Measurements from ENCODE around the gene TANC1. TPM values are rescaled to one million over a fixed set of nuclear protein-coding genes. Genes with fewer than 3 reads are reported as not detected.
"Not testable (repeated sequence)": the region's sequence is repeated elsewhere in the genome, so short reads cannot be mapped to it uniquely, and the experiment has no call there.

TANC1 gene
- polyA plus RNA-seq, 2 donors = 18.1 to 21.4 TPM

- 28 to 30% methylated on average over 2 of the region's 2 CpGs for WGBS, 2 donors
- Histone ChIP-seq H3K27me3 (ENCODE audit: control insufficient read depth in 1 of 2, insufficient read depth in 2 of 2, low read length in 2 of 2) (no peaks in the 10 kb centered on the region), H3K27ac (ENCODE audit: low read depth in 2 of 2, low read length in 1 of 2) (peak overlapping the region; percentile 16 to 57), H3K9me3 (ENCODE audit: control insufficient read depth in 2 of 2, insufficient read depth in 1 of 2, low read depth in 1 of 2, low read length in 1 of 2) (no peaks in the 10 kb centered on the region), H3K36me3 (ENCODE audit: control insufficient read depth in 2 of 2, insufficient read depth in 2 of 2, low read length in 1 of 2) (no peaks in the 10 kb centered on the region), H3K4me1 (ENCODE audit: control insufficient read depth in 2 of 2, insufficient read depth in 2 of 2, low read length in 1 of 2) (peaks cover 4 to 13% of the 10 kb centered on the region in 2 donors), H3K4me3 (ENCODE audit: low read depth in 1 of 2, low read length in 2 of 2) (no peak overlapping the region)
Measured at GRCh38 chr2:159030674-159031380, 62.4 kb downstream of the TANC1 start.

- Histone ChIP-seq H3K27me3 (ENCODE audit: control insufficient read depth in 1 of 2, insufficient read depth in 2 of 2, low read length in 2 of 2) (no peaks in the 10 kb centered on the region), H3K4me1 (ENCODE audit: control insufficient read depth in 2 of 2, insufficient read depth in 2 of 2, low read length in 1 of 2) (peaks cover 4 to 8% of the 10 kb centered on the region in 2 donors), H3K9me3 (ENCODE audit: control insufficient read depth in 2 of 2, insufficient read depth in 1 of 2, low read depth in 1 of 2, low read length in 1 of 2) (no peaks in the 10 kb centered on the region), H3K36me3 (ENCODE audit: control insufficient read depth in 2 of 2, insufficient read depth in 2 of 2, low read length in 1 of 2) (no peaks in the 10 kb centered on the region), H3K27ac (ENCODE audit: low read depth in 2 of 2, low read length in 1 of 2) (no peak overlapping the region), H3K4me3 (ENCODE audit: low read depth in 1 of 2, low read length in 2 of 2) (no peak overlapping the region)
- WGBS, 2 donors = 63 to 82% methylated on average over 3 of the region's 3 CpGs
Measured at GRCh38 chr2:159032146-159032545, 63.7 kb downstream of the TANC1 start.

DNA sequence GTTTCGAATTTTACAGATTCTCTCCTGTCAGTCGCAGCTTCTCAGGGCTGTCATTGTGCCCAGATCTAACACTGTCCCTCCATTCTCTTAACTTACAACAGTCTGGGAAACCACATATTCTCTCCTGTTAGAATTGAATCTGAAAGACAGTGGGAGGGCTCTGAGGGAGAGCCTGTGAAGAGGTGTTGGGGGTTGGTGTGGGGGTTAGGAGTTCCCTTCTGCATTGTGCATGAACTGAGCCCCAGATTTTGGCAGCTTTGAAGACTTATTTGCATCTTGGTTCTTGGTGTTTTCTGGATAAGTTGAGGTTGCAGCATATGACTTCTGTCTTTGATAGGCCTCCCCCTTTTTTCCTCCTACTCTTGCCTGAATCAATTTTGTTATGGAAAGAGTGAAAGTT, 64.1 kb downstream of the TANC1 start:
- Histone ChIP-seq H3K27me3 (ENCODE audit: control insufficient read depth in 1 of 2, insufficient read depth in 2 of 2, low read length in 2 of 2) (no peaks in the 10 kb centered on the region), H3K27ac (ENCODE audit: low read depth in 2 of 2, low read length in 1 of 2) (peak overlapping the region in 1 of 2 donors; percentile 8), H3K36me3 (ENCODE audit: control insufficient read depth in 2 of 2, insufficient read depth in 2 of 2, low read length in 1 of 2) (no peaks in the 10 kb centered on the region), H3K9me3 (ENCODE audit: control insufficient read depth in 2 of 2, insufficient read depth in 1 of 2, low read depth in 1 of 2, low read length in 1 of 2) (no peaks in the 10 kb centered on the region), H3K4me3 (ENCODE audit: low read depth in 1 of 2, low read length in 2 of 2) (no peak overlapping the region), H3K4me1 (ENCODE audit: control insufficient read depth in 2 of 2, insufficient read depth in 2 of 2, low read length in 1 of 2) (peaks cover 4 to 8% of the 10 kb centered on the region in 2 donors)
- WGBS, 2 donors = 75 to 81% methylated on average over 2 of the region's 2 CpGs

DNA sequence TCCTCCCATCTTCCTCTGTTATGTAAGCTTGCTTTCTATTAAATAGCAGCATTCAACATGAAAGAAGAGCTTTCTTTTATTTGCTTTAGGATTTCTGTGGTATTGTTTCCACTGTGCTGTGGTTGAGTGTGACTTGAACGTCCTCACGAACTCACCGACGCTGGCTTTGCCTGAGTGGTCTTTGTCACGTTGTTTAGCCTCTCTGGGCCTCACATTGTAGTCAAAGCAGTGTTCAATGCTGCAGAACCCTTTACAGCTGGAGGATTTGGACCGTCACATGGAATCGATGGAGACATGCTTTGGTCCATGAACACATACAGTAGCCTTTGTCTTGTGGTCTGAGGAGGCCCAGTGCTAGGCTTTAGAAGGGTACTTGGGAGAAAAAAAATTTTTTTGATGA, 66.3 kb downstream of the TANC1 start:
- WGBS, 2 donors = 51 to 69% methylated on average over 7 of the region's 7 CpGs
- H3K4me1 ChIP-seq (ENCODE audit: control insufficient read depth in 2 of 2, insufficient read depth in 2 of 2, low read length in 1 of 2) = peaks cover 4 to 8% of the 10 kb centered on the region in 2 donors
- no peaks in the 10 kb centered on the region for H3K27me3 ChIP-seq (ENCODE audit: control insufficient read depth in 1 of 2, insufficient read depth in 2 of 2, low read length in 2 of 2)
- no peak overlapping the region for H3K4me3 ChIP-seq (ENCODE audit: low read depth in 1 of 2, low read length in 2 of 2)
- H3K27ac ChIP-seq (ENCODE audit: low read depth in 2 of 2, low read length in 1 of 2) = no peak overlapping the region
- no peaks in the 10 kb centered on the region for H3K9me3 ChIP-seq (ENCODE audit: control insufficient read depth in 2 of 2, insufficient read depth in 1 of 2, low read depth in 1 of 2, low read length in 1 of 2)
- no peaks in the 10 kb centered on the region for H3K36me3 ChIP-seq (ENCODE audit: control insufficient read depth in 2 of 2, insufficient read depth in 2 of 2, low read length in 1 of 2)

GRCh38 chr2:159035790-159036411, 67.5 kb downstream of the TANC1 start:
- no peak overlapping the region for H3K27ac ChIP-seq (ENCODE audit: low read depth in 2 of 2, low read length in 1 of 2)
- peaks cover 2 to 5% of the 10 kb centered on the region in 2 donors for H3K4me1 ChIP-seq (ENCODE audit: control insufficient read depth in 2 of 2, insufficient read depth in 2 of 2, low read length in 1 of 2)
- no peaks in the 10 kb centered on the region for H3K9me3 ChIP-seq (ENCODE audit: control insufficient read depth in 2 of 2, insufficient read depth in 1 of 2, low read depth in 1 of 2, low read length in 1 of 2)
- no peaks in the 10 kb centered on the region for H3K27me3 ChIP-seq (ENCODE audit: control insufficient read depth in 1 of 2, insufficient read depth in 2 of 2, low read length in 2 of 2)
- no peaks in the 10 kb centered on the region for H3K36me3 ChIP-seq (ENCODE audit: control insufficient read depth in 2 of 2, insufficient read depth in 2 of 2, low read length in 1 of 2)
- H3K4me3 ChIP-seq (ENCODE audit: low read depth in 1 of 2, low read length in 2 of 2) = no peak overlapping the region
- WGBS, 2 donors = 68 to 72% methylated on average over 10 of the region's 10 CpGs

DNA sequence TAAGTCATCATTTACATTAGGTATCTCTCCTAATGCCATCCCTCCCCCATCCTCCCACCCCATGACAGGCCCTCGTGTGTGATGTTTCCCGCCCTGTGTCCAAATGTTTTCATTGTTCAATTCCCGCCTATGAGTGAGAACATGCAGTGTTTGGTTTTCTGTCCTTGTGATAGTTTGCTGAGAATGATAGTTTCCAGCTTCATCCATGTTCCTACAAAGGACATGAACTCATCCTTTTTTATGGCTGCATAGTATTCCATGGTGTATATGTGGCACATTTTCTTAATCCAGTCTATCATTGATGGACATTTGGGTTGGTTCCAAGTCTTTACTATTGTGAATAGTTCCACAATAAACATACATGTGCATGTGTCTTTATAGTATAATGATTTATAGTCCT, 68.0 kb downstream of the TANC1 start:
- not testable (repeated sequence) for H3K4me1 ChIP-seq (ENCODE audit: control insufficient read depth in 2 of 2, insufficient read depth in 2 of 2, low read length in 1 of 2); H3K27ac ChIP-seq (ENCODE audit: low read depth in 2 of 2, low read length in 1 of 2); H3K27me3 ChIP-seq (ENCODE audit: control insufficient read depth in 1 of 2, insufficient read depth in 2 of 2, low read length in 2 of 2); H3K36me3 ChIP-seq (ENCODE audit: control insufficient read depth in 2 of 2, insufficient read depth in 2 of 2, low read length in 1 of 2); H3K9me3 ChIP-seq (ENCODE audit: control insufficient read depth in 2 of 2, insufficient read depth in 1 of 2, low read depth in 1 of 2, low read length in 1 of 2); H3K4me3 ChIP-seq (ENCODE audit: low read depth in 1 of 2, low read length in 2 of 2)
- WGBS, 2 donors = 81 to 92% methylated on average over 3 of the region's 3 CpGs

- not testable (repeated sequence) for H3K4me3 ChIP-seq (ENCODE audit: low read depth in 1 of 2, low read length in 2 of 2); H3K9me3 ChIP-seq (ENCODE audit: control insufficient read depth in 2 of 2, insufficient read depth in 1 of 2, low read depth in 1 of 2, low read length in 1 of 2); H3K36me3 ChIP-seq (ENCODE audit: control insufficient read depth in 2 of 2, insufficient read depth in 2 of 2, low read length in 1 of 2); H3K27me3 ChIP-seq (ENCODE audit: control insufficient read depth in 1 of 2, insufficient read depth in 2 of 2, low read length in 2 of 2)
- H3K27ac ChIP-seq (ENCODE audit: low read depth in 2 of 2, low read length in 1 of 2) = peak overlapping the region; percentile 63 to 84
- WGBS, 2 donors = 86 to 87% methylated on average over 11 of the region's 11 CpGs
- peaks cover 0 to 22% of the 10 kb centered on the region in 2 donors for H3K4me1 ChIP-seq (ENCODE audit: control insufficient read depth in 2 of 2, insufficient read depth in 2 of 2, low read length in 1 of 2)
Measured at GRCh38 chr2:159041328-159041727, 72.9 kb downstream of the TANC1 start.

DNA sequence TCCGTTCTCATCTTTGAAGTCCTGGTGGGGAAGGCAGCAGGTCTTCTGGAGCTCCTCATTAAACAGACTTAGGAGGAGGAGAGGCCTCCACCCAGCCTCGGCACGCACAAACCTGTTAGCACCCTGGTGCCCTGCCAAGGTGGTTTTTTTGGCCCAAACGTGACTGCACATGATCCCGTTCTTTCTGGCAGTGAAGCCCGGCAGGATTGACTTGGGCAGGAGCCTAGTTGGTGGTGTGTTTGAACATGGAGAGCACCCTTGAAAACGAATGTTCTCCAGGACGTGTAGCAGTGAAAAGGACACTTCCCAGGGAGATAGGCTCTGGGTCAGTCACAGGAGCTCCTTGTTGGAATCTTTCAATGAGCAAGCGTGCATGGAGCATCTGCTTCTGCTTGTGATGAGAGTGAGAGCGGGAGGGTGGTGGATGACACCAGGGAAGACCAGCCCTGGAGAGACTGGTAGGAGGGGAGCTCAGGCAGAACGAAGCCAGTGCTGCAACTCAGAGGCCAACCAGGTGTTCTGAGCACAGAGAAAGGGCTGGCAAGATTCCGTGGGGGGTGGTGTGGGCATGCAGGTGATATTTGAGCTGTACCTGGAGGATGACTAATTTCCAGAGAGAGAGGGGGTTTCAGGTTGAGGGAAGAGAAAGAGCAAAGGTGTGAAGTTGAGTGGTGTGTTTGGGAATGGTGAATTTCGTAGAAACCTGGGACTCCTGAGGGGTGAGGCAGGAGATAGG, 73.8 kb downstream of the TANC1 start:
- Histone ChIP-seq H3K27me3 (ENCODE audit: control insufficient read depth in 1 of 2, insufficient read depth in 2 of 2, low read length in 2 of 2) (no peaks in the 10 kb centered on the region), H3K9me3 (ENCODE audit: control insufficient read depth in 2 of 2, insufficient read depth in 1 of 2, low read depth in 1 of 2, low read length in 1 of 2) (peaks cover 0 to 3% of the 10 kb centered on the region in 2 donors), H3K36me3 (ENCODE audit: control insufficient read depth in 2 of 2, insufficient read depth in 2 of 2, low read length in 1 of 2) (no peaks in the 10 kb centered on the region), H3K4me3 (ENCODE audit: low read depth in 1 of 2, low read length in 2 of 2) (no peak overlapping the region), H3K4me1 (ENCODE audit: control insufficient read depth in 2 of 2, insufficient read depth in 2 of 2, low read length in 1 of 2) (peaks cover 0 to 25% of the 10 kb centered on the region in 2 donors), H3K27ac (ENCODE audit: low read depth in 2 of 2, low read length in 1 of 2) (peak overlapping the region; percentile 79 to 84)
- 49 to 62% methylated on average over 13 of the region's 13 CpGs for WGBS, 2 donors

- H3K36me3 ChIP-seq (ENCODE audit: control insufficient read depth in 2 of 2, insufficient read depth in 2 of 2, low read length in 1 of 2) = no peaks in the 10 kb centered on the region
- no peak overlapping the region for H3K4me3 ChIP-seq (ENCODE audit: low read depth in 1 of 2, low read length in 2 of 2)
- peaks cover 0 to 25% of the 10 kb centered on the region in 2 donors for H3K4me1 ChIP-seq (ENCODE audit: control insufficient read depth in 2 of 2, insufficient read depth in 2 of 2, low read length in 1 of 2)
- no peaks in the 10 kb centered on the region for H3K27me3 ChIP-seq (ENCODE audit: control insufficient read depth in 1 of 2, insufficient read depth in 2 of 2, low read length in 2 of 2)
- H3K9me3 ChIP-seq (ENCODE audit: control insufficient read depth in 2 of 2, insufficient read depth in 1 of 2, low read depth in 1 of 2, low read length in 1 of 2) = peaks cover 0 to 3% of the 10 kb centered on the region in 2 donors
- WGBS, 2 donors = 73 to 78% methylated on average over 5 of the region's 5 CpGs
- H3K27ac ChIP-seq (ENCODE audit: low read depth in 2 of 2, low read length in 1 of 2) = peak overlapping the region in 1 of 2 donors; percentile 79
Measured at GRCh38 chr2:159043710-159044109, 75.3 kb downstream of the TANC1 start.

All from esophagus (tissue), 2 donors.